Hematopoietic multipotent progenitor cell treated with erythropoietin and hydrocortisone succinate and interleukin-3 and kit ligand, for 4 days (in vitro differentiated cells): ENCODE measurements around the gene FNBP1.

Experiments
- DNase-seq: peaks from one replicate; pipeline ENCODE4 v3.0.0-alpha.2; 2015

The FNBP1 gene

GRCh38 chr9:129871046-129871445 lies 171.9 kb downstream of the FNBP1 start:
- no peak for DNase-seq

GRCh38 chr9:129869585-129870501 lies 173.1 kb downstream of the FNBP1 start:
- no peak for DNase-seq

- no peak for DNase-seq
These were observed 174.0 kb downstream of the FNBP1 start for GRCh38 chr9:129868872-129869486.

GRCh38 chr9:129868023-129868871 lies 174.7 kb downstream of the FNBP1 start:
- DNase-seq, result no peak

- peak; percentile 57 for DNase-seq
These were observed 175.6 kb downstream of the FNBP1 start for GRCh38 chr9:129867136-129868022.

- peak; percentile 57 for DNase-seq
These were observed 176.4 kb downstream of the FNBP1 start for GRCh38 chr9:129866394-129867135.

- DNase-seq, result no peak
These were observed 177.2 kb downstream of the FNBP1 start for GRCh38 chr9:129865668-129866320.

GRCh38 chr9:129864991-129865647 lies 177.9 kb downstream of the FNBP1 start:
- peak; percentile 33 for DNase-seq

- peak; percentile 100 for DNase-seq
These were observed 179.8 kb downstream of the FNBP1 start for GRCh38 chr9:129863059-129863690.

GRCh38 chr9:129861447-129861827 lies 181.6 kb downstream of the FNBP1 start:
- DNase-seq, result no peak

- peak; percentile 48 for DNase-seq
These were observed 182.1 kb downstream of the FNBP1 start for GRCh38 chr9:129860653-129861446.

GRCh38 chr9:129858167-129858962 lies 184.6 kb downstream of the FNBP1 start:
- DNase-seq, result no peak

GRCh38 chr9:129857207-129857606 lies 185.8 kb downstream of the FNBP1 start:
- peak; percentile 46 for DNase-seq

GRCh38 chr9:129854588-129855110 lies 188.3 kb downstream of the FNBP1 start:
- DNase-seq, result peak; percentile 42

GRCh38 chr9:129853614-129854013 lies 189.4 kb downstream of the FNBP1 start:
- no peak for DNase-seq

GRCh38 chr9:129852579-129852978 lies 190.4 kb downstream of the FNBP1 start:
- no peak for DNase-seq

GRCh38 chr9:129851821-129852220 lies 191.2 kb downstream of the FNBP1 start:
- DNase-seq, result no peak
